KMS-11 (cell line): ENCODE measurements around the gene MLH3.

Source experiments
- H2AFZ ChIP-seq: fragments of 200-600 bp; sonication (generic); 2 replicates; pipeline ENCODE4 v1.6.1; 2016; ENCODE audit warnings: antibody characterized with exemption, mixed run types, low read depth
- H3K27ac ChIP-seq: fragments of 200-600 bp; sonication (generic); 2 replicates; pipeline ENCODE4 v1.6.1; 2016; ENCODE audit warnings: mild to moderate bottlenecking, mixed run types
- H3K27me3 ChIP-seq: fragments of 200-600 bp; sonication (generic); 2 replicates; pipeline ENCODE4 v1.6.1; 2017; ENCODE audit warnings: mild to moderate bottlenecking, low read depth, mixed run types, moderate library complexity; ENCODE audit not compliant: insufficient read depth
- H3K36me3 ChIP-seq: fragments of 200-600 bp; sonication (generic); 2 replicates; pipeline ENCODE4 v1.6.1; 2017; ENCODE audit warnings: mild to moderate bottlenecking, mixed run types; ENCODE audit not compliant: insufficient read depth
- H3K4me1 ChIP-seq: fragments of 200-600 bp; sonication (generic); 2 replicates; pipeline ENCODE4 v1.6.1; 2016; ENCODE audit warnings: mild to moderate bottlenecking, low read depth, mixed run types; ENCODE audit not compliant: poor library complexity, severe bottlenecking
- H3K4me2 ChIP-seq: fragments of 200-600 bp; sonication (generic); 2 replicates; pipeline ENCODE4 v1.7.0; 2016; ENCODE audit warnings: mild to moderate bottlenecking, mixed run types
- H3K4me3 ChIP-seq: fragments of 200-600 bp; sonication (generic); IDR thresholded peaks from 2 replicates; pipeline ENCODE4 v1.6.1; 2017; ENCODE audit warnings: low read depth, low read length, mixed read lengths; ENCODE audit not compliant: insufficient read depth
- H3K79me2 ChIP-seq: fragments of 200-600 bp; sonication (generic); 2 replicates; pipeline ENCODE4 v1.6.1; 2016; ENCODE audit warnings: low read depth, mixed run types; ENCODE audit not compliant: insufficient read depth
- H3K9ac ChIP-seq: fragments of 200-600 bp; sonication (generic); 2 replicates; pipeline ENCODE4 v1.6.1; 2016; ENCODE audit warnings: mild to moderate bottlenecking, mixed run types
- H4K20me1 ChIP-seq: fragments of 200-600 bp; sonication (generic); 2 replicates; pipeline ENCODE4 v1.6.1; 2016; ENCODE audit warnings: mild to moderate bottlenecking, mixed run types; ENCODE audit not compliant: insufficient read depth
- CTCF ChIP-seq: fragments of 200-600 bp; sonication (generic); conservative IDR thresholded peaks from 2 replicates; pipeline ENCODE4 v1.6.1; 2017; ENCODE audit warnings: low read depth, mild to moderate bottlenecking, antibody characterized with exemption, low read length, moderate library complexity, mixed read lengths

The MLH3 gene

GRCh38 chr14:74979029-74979428 lies 72.2 kb downstream of the MLH3 start:
- Histone ChIP-seq H3K79me2 (no peaks in the 10 kb centered on the region), H3K4me3 (no peak overlapping the region), H2AFZ (no peak overlapping the region), H4K20me1 (no peaks in the 10 kb centered on the region), H3K4me2 (no peak overlapping the region), H3K36me3 (no peaks in the 10 kb centered on the region), H3K4me1 (no peaks in the 10 kb centered on the region), H3K27ac (no peak overlapping the region), H3K9ac (no peak overlapping the region), H3K27me3 (no peaks in the 10 kb centered on the region)
- no peak for TF ChIP-seq CTCF

GRCh38 chr14:74978416-74978947 lies 72.8 kb downstream of the MLH3 start:
- no peak overlapping the region for H2AFZ ChIP-seq
- H3K79me2 ChIP-seq: no peaks in the 10 kb centered on the region
- no peaks in the 10 kb centered on the region for H3K27me3 ChIP-seq
- no peak overlapping the region for H3K27ac ChIP-seq
- no peak overlapping the region for H3K4me3 ChIP-seq
- H4K20me1 ChIP-seq: no peaks in the 10 kb centered on the region
- H3K4me2 ChIP-seq: no peak overlapping the region
- no peak for TF ChIP-seq CTCF
- no peaks in the 10 kb centered on the region for H3K4me1 ChIP-seq
- H3K36me3 ChIP-seq: no peaks in the 10 kb centered on the region
- no peak overlapping the region for H3K9ac ChIP-seq

- no peaks in the 10 kb centered on the region for H3K36me3 ChIP-seq
- H3K79me2 ChIP-seq: no peaks in the 10 kb centered on the region
- H4K20me1 ChIP-seq: no peaks in the 10 kb centered on the region
- H3K4me3 ChIP-seq: no peak overlapping the region
- no peaks in the 10 kb centered on the region for H3K4me1 ChIP-seq
- TF ChIP-seq CTCF: no peak
- no peak overlapping the region for H2AFZ ChIP-seq
- no peak overlapping the region for H3K27ac ChIP-seq
- H3K27me3 ChIP-seq: no peaks in the 10 kb centered on the region
- no peak overlapping the region for H3K9ac ChIP-seq
- H3K4me2 ChIP-seq: no peak overlapping the region
Measured at GRCh38 chr14:74977901-74978385, 73.3 kb downstream of the MLH3 start.

GRCh38 chr14:74977164-74977900 lies 73.9 kb downstream of the MLH3 start:
- H4K20me1 ChIP-seq: no peaks in the 10 kb centered on the region
- H3K9ac ChIP-seq: no peak overlapping the region
- no peaks in the 10 kb centered on the region for H3K36me3 ChIP-seq
- no peaks in the 10 kb centered on the region for H3K27me3 ChIP-seq
- H3K27ac ChIP-seq: no peak overlapping the region
- H3K4me1 ChIP-seq: no peaks in the 10 kb centered on the region
- H3K79me2 ChIP-seq: no peaks in the 10 kb centered on the region
- H3K4me3 ChIP-seq: no peak overlapping the region
- no peak for TF ChIP-seq CTCF
- H2AFZ ChIP-seq: no peak overlapping the region
- H3K4me2 ChIP-seq: no peak overlapping the region
